ENCODE results near the gene TMEM250.

Gene TMEM250

GRCh38 chr9:136083558-136084062 lies 35.1 kb downstream of the TMEM250 start:
- no peak overlapping the region for H4K8ac ChIP-seq (ENCODE audit: low read length)
- no peak overlapping the region for H3K9ac ChIP-seq (ENCODE audit: low read length)
- no peak overlapping the region for H3K4me2 ChIP-seq (ENCODE audit: low read length, poor library complexity, severe bottlenecking)
- H3K4ac ChIP-seq (ENCODE audit: low read depth in 1 of 2, low read length in 2 of 2): no peak overlapping the region
- H3K27me3 ChIP-seq (ENCODE audit: control insufficient read depth in 1 of 2, insufficient read depth in 1 of 2, low read length in 2 of 2): no peaks in the 10 kb centered on the region
- WGBS: 97% methylated on average over 21 of the region's 24 CpGs
- no peak overlapping the region for H2BK120ac ChIP-seq (ENCODE audit: low read depth, low read length)
- peaks cover 44% of the 10 kb centered on the region for H3K79me1 ChIP-seq (replicated peaks; ENCODE audit: low read length, poor library complexity, severe bottlenecking)
- H3K23ac ChIP-seq (ENCODE audit: low read length in 2 of 2): no peak overlapping the region
- no peak overlapping the region for H2BK15ac ChIP-seq (ENCODE audit: low read depth, poor library complexity, severe bottlenecking)
- H3K14ac ChIP-seq (ENCODE audit: low read length in 2 of 2): no peak overlapping the region
- H3K36me3 ChIP-seq (ENCODE audit: control insufficient read depth in 1 of 2, insufficient read depth in 2 of 2, low read depth in 1 of 2, low read length in 2 of 2): peaks cover 0 to 84% of the 10 kb centered on the region in 2 experiments
- peaks cover 42% of the 10 kb centered on the region for H3K4me1 ChIP-seq (ENCODE audit: control insufficient read depth, insufficient read depth, low read depth, low read length)
- H2AK5ac ChIP-seq (ENCODE audit: low read length, severe bottlenecking): no peak overlapping the region
- H2AFZ ChIP-seq (ENCODE audit: low read depth, low read length): no peak overlapping the region
- DNase-seq: no peak
- no peak overlapping the region for H3K18ac ChIP-seq (ENCODE audit: low read depth in 1 of 2, low read length in 2 of 2)
- H3K27ac ChIP-seq (ENCODE audit: low read length, poor library complexity, severe bottlenecking): no peak overlapping the region
- no peak overlapping the region for H3K4me3 ChIP-seq (ENCODE audit: insufficient read depth in 1 of 2, low read depth in 1 of 2, low read length in 2 of 2)
- H2BK12ac ChIP-seq (ENCODE audit: low read length in 2 of 2): no peak overlapping the region
- no peak overlapping the region for H2BK5ac ChIP-seq (ENCODE audit: low read depth, low read length, poor library complexity, severe bottlenecking)
- H4K91ac ChIP-seq (ENCODE audit: low read length): no peak overlapping the region
- H3K9me3 ChIP-seq (ENCODE audit: control insufficient read depth, low read length): no peaks in the 10 kb centered on the region

GRCh38 chr9:136082496-136083361 lies 35.9 kb downstream of the TMEM250 start:
- H3K14ac ChIP-seq (ENCODE audit: low read length in 2 of 2): no peak overlapping the region
- no peak overlapping the region for H3K18ac ChIP-seq (ENCODE audit: low read depth in 1 of 2, low read length in 2 of 2)
- peaks cover 48% of the 10 kb centered on the region for H3K79me1 ChIP-seq (replicated peaks; ENCODE audit: low read length, poor library complexity, severe bottlenecking)
- no peaks in the 10 kb centered on the region for H3K27me3 ChIP-seq (ENCODE audit: control insufficient read depth in 1 of 2, insufficient read depth in 1 of 2, low read length in 2 of 2)
- WGBS: 92% methylated on average over 32 of the region's 34 CpGs
- no peak overlapping the region for H2BK5ac ChIP-seq (ENCODE audit: low read depth, low read length, poor library complexity, severe bottlenecking)
- no peak overlapping the region for H3K9ac ChIP-seq (ENCODE audit: low read length)
- H3K4me3 ChIP-seq (ENCODE audit: insufficient read depth in 1 of 2, low read depth in 1 of 2, low read length in 2 of 2): no peak overlapping the region
- no peak overlapping the region for H2AFZ ChIP-seq (ENCODE audit: low read depth, low read length)
- no peak overlapping the region for H4K8ac ChIP-seq (ENCODE audit: low read length)
- H3K23ac ChIP-seq (ENCODE audit: low read length in 2 of 2): no peak overlapping the region
- H3K4ac ChIP-seq (ENCODE audit: low read depth in 1 of 2, low read length in 2 of 2): no peak overlapping the region
- H2BK15ac ChIP-seq (ENCODE audit: low read depth, poor library complexity, severe bottlenecking): no peak overlapping the region
- peaks cover 0 to 81% of the 10 kb centered on the region in 2 experiments for H3K36me3 ChIP-seq (ENCODE audit: control insufficient read depth in 1 of 2, insufficient read depth in 2 of 2, low read depth in 1 of 2, low read length in 2 of 2)
- no peak overlapping the region for H2AK5ac ChIP-seq (ENCODE audit: low read length, severe bottlenecking)
- no peak overlapping the region for H3K27ac ChIP-seq (ENCODE audit: low read length, poor library complexity, severe bottlenecking)
- no peak overlapping the region for H4K91ac ChIP-seq (ENCODE audit: low read length)
- H3K9me3 ChIP-seq (ENCODE audit: control insufficient read depth, low read length): no peaks in the 10 kb centered on the region
- no peak for DNase-seq
- H3K4me2 ChIP-seq (ENCODE audit: low read length, poor library complexity, severe bottlenecking): no peak overlapping the region
- H2BK12ac ChIP-seq (ENCODE audit: low read length in 2 of 2): no peak overlapping the region
- peaks cover 38% of the 10 kb centered on the region for H3K4me1 ChIP-seq (ENCODE audit: control insufficient read depth, insufficient read depth, low read depth, low read length)
- no peak overlapping the region for H2BK120ac ChIP-seq (ENCODE audit: low read depth, low read length)

- Histone ChIP-seq H3K23ac (ENCODE audit: low read length in 2 of 2) (no peak overlapping the region), H2AFZ (ENCODE audit: low read depth, low read length) (no peak overlapping the region), H3K9ac (ENCODE audit: low read length) (no peak overlapping the region), H2BK15ac (ENCODE audit: low read depth, poor library complexity, severe bottlenecking) (no peak overlapping the region), H3K18ac (ENCODE audit: low read depth in 1 of 2, low read length in 2 of 2) (no peak overlapping the region), H2BK5ac (ENCODE audit: low read depth, low read length, poor library complexity, severe bottlenecking) (no peak overlapping the region), H2AK5ac (ENCODE audit: low read length, severe bottlenecking) (no peak overlapping the region), H3K4me3 (ENCODE audit: insufficient read depth in 1 of 2, low read depth in 1 of 2, low read length in 2 of 2) (no peak overlapping the region), H3K79me1 (replicated peaks; ENCODE audit: low read length, poor library complexity, severe bottlenecking) (peaks cover 47% of the 10 kb centered on the region), H3K9me3 (ENCODE audit: control insufficient read depth, low read length) (no peaks in the 10 kb centered on the region), H3K27me3 (ENCODE audit: control insufficient read depth in 1 of 2, insufficient read depth in 1 of 2, low read length in 2 of 2) (no peaks in the 10 kb centered on the region), H3K4me1 (ENCODE audit: control insufficient read depth, insufficient read depth, low read depth, low read length) (peaks cover 34% of the 10 kb centered on the region), H3K14ac (ENCODE audit: low read length in 2 of 2) (no peak overlapping the region), H3K4me2 (ENCODE audit: low read length, poor library complexity, severe bottlenecking) (no peak overlapping the region), H4K8ac (ENCODE audit: low read length) (no peak overlapping the region), H4K91ac (ENCODE audit: low read length) (no peak overlapping the region), H2BK120ac (ENCODE audit: low read depth, low read length) (no peak overlapping the region), H3K27ac (ENCODE audit: low read length, poor library complexity, severe bottlenecking) (no peak overlapping the region), H2BK12ac (ENCODE audit: low read length in 2 of 2) (peak overlapping the region in 1 of 2 experiments; percentile 56), H3K36me3 (ENCODE audit: control insufficient read depth in 1 of 2, insufficient read depth in 2 of 2, low read depth in 1 of 2, low read length in 2 of 2) (peaks cover 0 to 74% of the 10 kb centered on the region in 2 experiments), H3K4ac (ENCODE audit: low read depth in 1 of 2, low read length in 2 of 2) (no peak overlapping the region)
- DNase-seq: no peak
- WGBS: 95% methylated on average over 24 of the region's 24 CpGs
Measured at GRCh38 chr9:136081826-136082495, 36.7 kb downstream of the TMEM250 start.
